CD14-positive monocyte (primary cell): Measurements from ENCODE around the gene RRAS. TPM values are rescaled to one million over a fixed set of nuclear protein-coding genes. Genes with fewer than 3 reads are reported as not detected.

Experiments
- DNase-seq, 3 donors: peaks; one replicate each; pipeline ENCODE4 v3.0.0-alpha.2; 2011 to 2022
- H2AFZ ChIP-seq: 2 replicates; pipeline ENCODE4 v1.6.0; 2012; ENCODE audit warnings: mild to moderate bottlenecking, low read depth, low read length, inconsistent platforms; ENCODE audit not compliant: insufficient read depth, poor library complexity, severe bottlenecking
- H3K27ac ChIP-seq, 2 donors: 1 replicate in 1 of 2; 2 replicates in 1 of 2; pipeline ENCODE4 v1.5.1; 2012 to 2013; ENCODE audit warnings: low read length in 2 of 2, control low read depth in 1 of 2, inconsistent platforms in 1 of 2, low read depth in 1 of 2, mild to moderate bottlenecking in 1 of 2
- H3K27me3 ChIP-seq, 2 donors: one replicate each; pipeline versions ENCODE4 v1.6.0 to v1.6.1; 2011 to 2013; ENCODE audit warnings: low read length in 2 of 2; ENCODE audit not compliant: control insufficient read depth in 2 of 2, insufficient read depth in 2 of 2
- H3K36me3 ChIP-seq, 2 donors: replicated peaks in 1 of 2; 1 replicate in 1 of 2; 2 replicates in 1 of 2; pipeline versions ENCODE4 v1.5.1 to v1.6.1; 2012 to 2013; ENCODE audit warnings: low read length in 2 of 2, control low read depth in 1 of 2, inconsistent platforms in 1 of 2, mild to moderate bottlenecking in 1 of 2; ENCODE audit not compliant: insufficient read depth in 2 of 2, control insufficient read depth in 1 of 2
- H3K4me1 ChIP-seq, 2 donors: 1 replicate in 1 of 2; 2 replicates in 1 of 2; pipeline versions ENCODE4 v1.5.1 to v1.6.1; 2012 to 2013; ENCODE audit warnings: low read length in 2 of 2, control low read depth in 1 of 2, inconsistent platforms in 1 of 2, mild to moderate bottlenecking in 1 of 2, moderate library complexity in 1 of 2; ENCODE audit not compliant: insufficient read depth in 2 of 2, control insufficient read depth in 1 of 2
- H3K4me2 ChIP-seq: replicated peaks from 2 replicates; pipeline ENCODE3; 2012; ENCODE audit warnings: low read length, moderate library complexity, mild to moderate bottlenecking; ENCODE audit not compliant: poor library complexity, severe bottlenecking; ENCODE audit errors: extremely low read depth
- H3K4me3 ChIP-seq, 3 experiments: fragments of 200-600 bp in 1 of 3; sonication (generic) in 1 of 3; replicated peaks in 1 of 3; 1 replicate in 2 of 3; 2 replicates in 1 of 3; pipeline ENCODE4 v1.5.1; 2011 to 2013; ENCODE audit warnings: low read length in 3 of 3, mild to moderate bottlenecking in 3 of 3, control low read depth in 2 of 3, low read depth in 2 of 3, inconsistent platforms in 1 of 3, moderate library complexity in 1 of 3
- H3K79me2 ChIP-seq: 2 replicates; pipeline ENCODE4 v1.6.0; 2012; ENCODE audit warnings: mild to moderate bottlenecking, control low read depth, inconsistent platforms, low read length, moderate library complexity; ENCODE audit not compliant: insufficient read depth
- H3K9ac ChIP-seq: 2 replicates; pipeline ENCODE4 v1.6.0; 2017; ENCODE audit warnings: low read length, mild to moderate bottlenecking; ENCODE audit not compliant: insufficient read depth, poor library complexity, severe bottlenecking
- H3K9me3 ChIP-seq, 2 donors: replicated peaks in 1 of 2; 1 replicate in 1 of 2; 2 replicates in 1 of 2; pipeline versions ENCODE4 v1.5.1 to v1.6.1; 2012 to 2013; ENCODE audit warnings: low read length in 2 of 2, control low read depth in 1 of 2; ENCODE audit not compliant: control insufficient read depth in 1 of 2, insufficient read depth in 1 of 2
- H4K20me1 ChIP-seq: 2 replicates; pipeline ENCODE4 v1.6.0; 2012; ENCODE audit warnings: mild to moderate bottlenecking, low read length, control low read depth, moderate library complexity; ENCODE audit not compliant: insufficient read depth
- H3K27ac Mint-ChIP-seq, 7 donors: one replicate each; pipeline ENCODE4 v1.8.0; 2020; ENCODE audit warnings: mild to moderate bottlenecking in 7 of 7, mixed read lengths in 7 of 7, moderate library complexity in 6 of 7, inconsistent platforms in 2 of 7
- H3K27me3 Mint-ChIP-seq, 3 donors: one replicate each; pipeline ENCODE4 v1.8.0; 2021 to 2022; ENCODE audit warnings: low read depth in 3 of 3, mild to moderate bottlenecking in 3 of 3, mixed read lengths in 3 of 3, moderate library complexity in 3 of 3, inconsistent platforms in 1 of 3
- H3K36me3 Mint-ChIP-seq, 2 donors: one replicate each; pipeline ENCODE4 v1.8.0; 2020; ENCODE audit warnings: mixed read lengths in 2 of 2, inconsistent platforms in 1 of 2, mild to moderate bottlenecking in 1 of 2
- H3K4me1 Mint-ChIP-seq: one replicate; pipeline ENCODE4 v1.8.0; 2020; ENCODE audit warnings: mild to moderate bottlenecking, mixed read lengths
- H3K4me3 Mint-ChIP-seq, 2 donors: one replicate each; pipeline ENCODE4 v1.8.0; 2020; ENCODE audit warnings: mild to moderate bottlenecking in 2 of 2, mixed read lengths in 2 of 2, moderate library complexity in 1 of 2
- H3K9me3 Mint-ChIP-seq, 7 donors: one replicate each; pipeline ENCODE4 v1.8.0; 2020 to 2022; ENCODE audit warnings: mixed read lengths in 7 of 7, mild to moderate bottlenecking in 6 of 7, moderate library complexity in 6 of 7, inconsistent platforms in 2 of 7
- CTCF ChIP-seq: fragments of 200-600 bp; IDR thresholded peaks from one replicate; pipeline ENCODE4 v1.8.0; 2022; ENCODE audit warnings: antibody characterized with exemption, mild to moderate bottlenecking
- WGBS: methylation state at CpG from one replicate; pipeline ENCODE4 v1.1.5; 2013; ENCODE audit warnings: missing lambda C conversion rate; ENCODE audit not compliant: insufficient coverage; 5-methylcytosine and 5-hydroxymethylcytosine counted together
- intact Hi-C, 2 donors: fragments of 100-400 bp; cut with micrococcal nuclease; formaldehyde crosslinking; loops; one replicate each; pipeline versions ENCODE4 v1.15.0 to v1.15.1; 2023
- polyA plus RNA-seq, 3 donors: library from polyadenylated mRNA; depleted of rRNA in 1 of 3; unstranded in 2 of 3; stranded (reverse) in 1 of 3; fragments of 300-500 nt in 2 of 3; fragments of >200 nt in 1 of 3; fragmentation: Illumina TruSeq in 2 of 3; gene quantifications; 1 replicate in 2 of 3; 2 replicates in 1 of 3; pipeline ENCODE4 v1.2.3, GENCODE V29; 2012 to 2021

Gene RRAS
- polyA plus RNA-seq, 3 donors, result 74.9 to 91.7 (median 80.0) TPM

- Histone ChIP-seq H4K20me1 (peaks cover 56% of the 10 kb centered on the region), H3K27me3 (no peaks in the 10 kb centered on the region), H3K4me3 (peak overlapping the region; percentile 48 to 98 (median 64)), H3K9me3 (no peaks in the 10 kb centered on the region), H2AFZ (peak overlapping the region; percentile 59), H3K36me3 (peaks cover 33 to 34% of the 10 kb centered on the region in 2 donors), H3K4me1 (peaks cover 28 to 37% of the 10 kb centered on the region in 2 donors), H3K9ac (peak overlapping the region; percentile 43), H3K4me2 (peak overlapping the region; percentile 100), H3K27ac (peak overlapping the region; percentile 46 to 74), H3K79me2 (peaks cover 49% of the 10 kb centered on the region)
- Mint-ChIP-seq H3K4me1 (peaks cover 30% of the 10 kb centered on the region), H3K27me3 (peaks cover 0 to 3% (median 3%) of the 10 kb centered on the region in 3 donors), H3K4me3 (peak overlapping the region; percentile 80 to 86), H3K9me3 (no peaks in the 10 kb centered on the region), H3K27ac (peak overlapping the region; percentile 84 to 98 (median 93)), H3K36me3 (peaks cover 14 to 31% of the 10 kb centered on the region in 2 donors)
- intact Hi-C loops, result loop anchor here (2.0 to 5.0 kb wide), 3 partner anchors 45 to 84 kb away; partner anchors contain the start of genes PRMT1 (in 2 of the 2), RRAS (in 1 of the 2) and SCAF1 (in 1 of the 2)
- DNase-seq, result peak; percentile 84 to 89 (median 86)
- TF ChIP-seq CTCF, result no peak
- 5% methylated on average over 21 of the region's 27 CpGs for WGBS
Measured at GRCh38 chr19:49593233-49594113, 46.5 kb downstream of the RRAS start.

GRCh38 chr19:49592486-49593232 is 47.3 kb downstream of the RRAS start:
- peaks cover 49% of the 10 kb centered on the region for H3K79me2 ChIP-seq
- TF ChIP-seq CTCF, result no peak
- H4K20me1 ChIP-seq, result peaks cover 51% of the 10 kb centered on the region
- peak overlapping the region; percentile 64 to 98 (median 95) for H3K4me3 ChIP-seq
- peak overlapping the region; percentile 59 for H2AFZ ChIP-seq
- peaks cover 30% of the 10 kb centered on the region for H3K4me1 Mint-ChIP-seq
- H3K9me3 Mint-ChIP-seq, result no peaks in the 10 kb centered on the region
- 3% methylated on average over 15 of the region's 28 CpGs for WGBS
- peak overlapping the region; percentile 66 for H3K9ac ChIP-seq
- peaks cover 10 to 24% of the 10 kb centered on the region in 2 donors for H3K36me3 Mint-ChIP-seq
- peak overlapping the region; percentile 76 to 94 (median 85) for H3K27ac Mint-ChIP-seq
- intact Hi-C loops, result loop anchor here (2.0 to 5.0 kb wide), 3 partner anchors 46 to 85 kb away; partner anchors contain the start of genes PRMT1 (in 2 of the 2), RRAS (in 1 of the 2) and SCAF1 (in 1 of the 2)
- H3K9me3 ChIP-seq, result no peaks in the 10 kb centered on the region
- no peaks in the 10 kb centered on the region for H3K27me3 ChIP-seq
- no peak for DNase-seq
- peaks cover 3 to 5% (median 4%) of the 10 kb centered on the region in 3 donors for H3K27me3 Mint-ChIP-seq
- H3K4me3 Mint-ChIP-seq, result peak overlapping the region; percentile 80 to 86
- peaks cover 26 to 29% of the 10 kb centered on the region in 2 donors for H3K36me3 ChIP-seq
- peak overlapping the region in 1 of 2 donors; percentile 58 for H3K27ac ChIP-seq
- peaks cover 28 to 37% of the 10 kb centered on the region in 2 donors for H3K4me1 ChIP-seq
- peak overlapping the region; percentile 100 for H3K4me2 ChIP-seq
